ENCODE data around the gene RBKS.

The RBKS gene

DNA sequence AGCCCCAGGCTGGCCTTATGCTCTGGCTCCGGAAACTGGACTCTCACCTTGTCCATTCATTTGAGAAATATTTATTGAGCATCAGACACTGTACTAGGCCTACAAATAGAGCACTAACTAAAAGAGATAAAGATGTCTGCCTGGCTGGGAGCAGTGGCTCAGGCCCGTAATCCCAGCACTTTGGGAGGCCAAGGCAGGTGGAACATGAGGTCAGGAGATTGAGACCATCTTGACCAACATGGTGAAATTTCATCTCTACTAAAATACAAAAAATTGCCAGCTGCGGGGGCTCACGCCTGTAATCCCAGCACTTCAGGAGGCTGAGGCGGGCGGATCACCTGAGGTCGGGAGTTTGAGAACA is 126.3 kb downstream of the RBKS start:
- no peak overlapping the region for H3K27ac ChIP-seq
- no peak for TF ChIP-seq ZFX (IDR thresholded peaks at IDR 0.05)
- TF ChIP-seq, protein P1, sequence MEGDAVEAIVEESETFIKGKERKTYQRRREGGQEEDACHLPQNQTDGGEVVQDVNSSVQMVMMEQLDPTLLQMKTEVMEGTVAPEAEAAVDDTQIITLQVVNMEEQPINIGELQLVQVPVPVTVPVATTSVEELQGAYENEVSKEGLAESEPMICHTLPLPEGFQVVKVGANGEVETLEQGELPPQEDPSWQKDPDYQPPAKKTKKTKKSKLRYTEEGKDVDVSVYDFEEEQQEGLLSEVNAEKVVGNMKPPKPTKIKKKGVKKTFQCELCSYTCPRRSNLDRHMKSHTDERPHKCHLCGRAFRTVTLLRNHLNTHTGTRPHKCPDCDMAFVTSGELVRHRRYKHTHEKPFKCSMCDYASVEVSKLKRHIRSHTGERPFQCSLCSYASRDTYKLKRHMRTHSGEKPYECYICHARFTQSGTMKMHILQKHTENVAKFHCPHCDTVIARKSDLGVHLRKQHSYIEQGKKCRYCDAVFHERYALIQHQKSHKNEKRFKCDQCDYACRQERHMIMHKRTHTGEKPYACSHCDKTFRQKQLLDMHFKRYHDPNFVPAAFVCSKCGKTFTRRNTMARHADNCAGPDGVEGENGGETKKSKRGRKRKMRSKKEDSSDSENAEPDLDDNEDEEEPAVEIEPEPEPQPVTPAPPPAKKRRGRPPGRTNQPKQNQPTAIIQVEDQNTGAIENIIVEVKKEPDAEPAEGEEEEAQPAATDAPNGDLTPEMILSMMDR (conservative IDR thresholded peaks at IDR 0.05), result no peak

DNA sequence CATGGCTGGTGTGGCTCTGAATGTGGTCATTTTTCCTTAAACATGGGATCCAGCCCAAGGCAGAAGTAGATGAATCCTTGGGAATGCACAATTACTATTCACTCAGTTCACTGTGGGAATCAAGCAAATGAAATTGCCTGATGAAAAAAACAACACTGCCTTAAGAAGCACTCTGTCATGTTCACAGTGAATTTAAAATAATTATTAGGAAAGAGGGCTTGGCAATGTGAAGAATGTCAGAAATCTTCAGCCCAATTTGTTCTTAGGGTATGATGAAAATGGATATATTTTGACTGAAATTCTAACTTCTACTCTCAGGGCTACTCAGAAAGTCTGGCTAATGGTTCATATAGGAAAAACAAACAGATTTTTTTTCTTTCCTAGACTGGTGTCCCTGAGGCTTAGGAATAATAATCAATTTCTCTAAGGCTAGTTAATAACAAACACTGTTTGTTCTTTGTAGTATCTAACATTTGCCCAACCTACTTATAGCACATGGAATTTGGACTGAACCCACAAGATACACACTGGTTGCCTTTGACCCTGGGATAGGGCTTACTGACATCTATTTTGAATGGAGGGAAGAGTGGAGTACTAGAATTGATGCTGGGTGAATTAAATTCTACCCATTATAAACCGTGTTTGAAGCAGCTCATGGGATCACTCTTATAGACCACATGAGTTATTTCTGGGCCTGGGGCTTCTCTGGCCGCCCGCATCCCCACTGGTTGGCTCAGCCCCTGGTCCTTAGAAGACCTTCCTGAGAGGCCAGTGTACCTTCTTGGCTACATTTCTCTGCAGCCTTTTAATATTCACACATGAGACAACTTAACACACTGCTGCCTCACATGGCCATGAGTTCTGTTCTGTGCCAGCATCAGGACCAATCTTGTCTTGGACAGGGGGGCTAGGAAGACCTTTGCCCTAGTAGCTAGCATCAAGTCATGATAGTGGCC is 127.0 kb downstream of the RBKS start:
- H3K27ac ChIP-seq, result no peak overlapping the region
- TF ChIP-seq ZFX (IDR thresholded peaks at IDR 0.05), result no peak
- TF ChIP-seq, protein P1 (conservative IDR thresholded peaks at IDR 0.05), result no peak

DNA sequence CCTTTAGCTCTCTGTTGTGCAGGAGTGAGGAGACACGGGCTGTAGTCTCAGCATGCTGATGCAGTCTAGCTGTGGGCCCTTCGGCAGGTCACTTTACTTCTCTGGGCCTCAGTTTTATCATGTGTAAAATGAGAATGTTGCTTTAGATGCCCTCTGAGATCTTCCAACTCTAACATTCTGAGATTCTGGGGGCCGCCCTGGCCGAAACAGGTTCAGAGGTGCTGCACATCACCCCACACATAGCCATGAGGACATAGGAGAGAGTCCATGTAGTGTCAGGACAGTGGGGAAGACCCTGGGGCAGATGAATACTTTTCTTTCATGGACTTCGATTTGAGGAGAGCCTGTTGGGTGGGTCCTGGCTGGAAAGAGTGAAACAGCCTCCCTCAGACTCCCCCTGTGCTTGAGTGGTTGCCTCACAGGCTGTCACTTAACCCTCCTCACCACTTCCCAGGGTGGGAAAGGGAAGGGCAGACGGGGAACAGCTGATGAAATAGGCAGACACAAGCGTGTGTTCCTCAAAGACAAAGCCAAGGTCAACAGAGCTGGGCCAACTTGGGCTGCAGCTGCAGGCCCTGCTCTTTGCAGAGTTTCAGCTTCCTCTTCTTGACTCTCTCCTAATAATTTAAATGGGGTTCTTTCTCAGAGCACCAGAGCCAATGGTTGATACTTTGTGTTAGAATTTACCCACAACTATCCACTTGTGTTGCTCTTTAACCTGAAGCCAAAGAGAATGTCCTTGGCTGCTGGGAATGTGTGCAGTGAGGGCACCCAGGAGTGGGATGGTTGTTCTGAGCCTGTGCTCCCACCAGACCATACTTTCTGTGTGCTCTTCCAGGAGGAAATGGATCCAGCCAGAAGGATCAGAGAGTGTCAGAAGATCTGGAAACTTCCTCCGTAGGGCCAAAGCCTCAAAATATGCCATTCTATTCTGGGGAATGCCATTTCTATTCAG is 133.4 kb downstream of the RBKS start:
- no peak overlapping the region for H3K27ac ChIP-seq
- TF ChIP-seq ZFX (IDR thresholded peaks at IDR 0.05), result no peak
- TF ChIP-seq, protein P1 (conservative IDR thresholded peaks at IDR 0.05), result no peak

DNA sequence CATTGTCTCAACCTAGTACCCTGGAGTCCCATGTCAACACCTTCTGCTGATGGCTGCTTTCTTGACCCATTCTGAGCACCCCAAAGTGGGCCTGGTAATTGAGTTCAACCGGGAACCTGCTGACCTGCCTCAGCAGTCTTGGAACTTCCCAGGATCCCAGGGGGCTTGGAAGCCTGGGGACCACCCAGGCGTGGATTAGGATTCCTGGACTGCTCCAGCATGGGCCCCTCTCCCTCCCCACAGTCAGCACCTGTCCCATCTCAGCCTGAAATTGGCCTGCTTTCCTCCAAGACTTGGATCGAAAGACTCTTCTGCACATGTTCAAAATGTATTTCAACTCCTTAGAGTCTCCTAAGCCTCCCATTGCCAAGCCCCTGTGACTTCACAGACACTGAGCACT is 134.1 kb downstream of the RBKS start:
- no peak for TF ChIP-seq ZFX (IDR thresholded peaks at IDR 0.05)
- TF ChIP-seq, protein P1 (conservative IDR thresholded peaks at IDR 0.05), result no peak
- no peak overlapping the region for H3K27ac ChIP-seq

DNA sequence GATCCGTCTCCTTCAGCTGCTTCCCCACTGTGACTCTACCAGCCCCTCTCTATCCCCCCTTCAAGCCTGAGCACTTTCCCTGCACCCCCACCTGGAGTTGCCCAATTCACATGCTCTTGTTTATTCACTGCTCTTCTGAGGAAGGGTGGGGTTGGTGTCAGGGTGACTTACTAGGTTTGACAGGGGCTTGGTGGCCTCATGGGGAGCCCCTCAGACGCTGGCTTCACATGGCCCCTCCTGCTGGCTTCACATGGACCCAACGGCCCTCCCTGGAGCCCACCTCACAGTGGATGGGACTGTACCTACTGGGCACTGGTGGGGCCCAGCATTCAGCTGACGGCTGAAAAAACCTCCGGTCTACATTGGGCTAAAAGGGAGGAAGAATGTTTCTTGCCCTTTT is 135.4 kb downstream of the RBKS start:
- H3K27ac ChIP-seq, result no peak overlapping the region

DNA sequence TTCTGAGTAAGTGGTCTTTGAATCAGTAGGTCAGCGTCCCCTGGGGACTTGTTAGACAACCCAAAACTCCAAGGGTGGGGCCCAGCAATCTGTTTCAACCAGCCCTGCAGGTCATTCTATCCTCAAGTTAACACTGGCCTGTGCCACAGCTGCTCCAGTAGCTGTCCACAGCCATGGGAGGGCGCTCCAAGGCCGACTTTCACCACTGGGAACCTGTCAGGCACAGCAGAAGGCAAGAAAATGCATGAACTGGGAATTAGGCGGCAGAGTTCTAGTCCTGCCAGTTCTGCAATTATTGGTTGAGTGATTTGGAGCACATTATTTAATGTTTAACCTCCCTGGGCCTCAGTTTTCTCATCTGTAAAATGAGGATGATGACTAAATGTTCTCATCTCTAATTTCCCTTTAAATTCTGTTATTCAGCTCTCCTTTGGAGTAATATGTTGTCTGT is 136.0 kb downstream of the RBKS start:
- no peak overlapping the region for H3K27ac ChIP-seq
- no peak for TF ChIP-seq ZFX (IDR thresholded peaks at IDR 0.05)
- TF ChIP-seq, protein P1 (conservative IDR thresholded peaks at IDR 0.05), result peak; percentile 87

More for the DNA sequence above, 135.4 kb downstream of the RBKS start:
- no peak for TF ChIP-seq ZFX (IDR thresholded peaks at IDR 0.05)
- TF ChIP-seq, protein P1 (conservative IDR thresholded peaks at IDR 0.05), result no peak
